SK-N-MC (cell line): ENCODE data around the gene AKT3.

ENCODE experiments used
- EZH2 ChIP-seq: fragments of 200-600 bp; sonication (generic); IDR thresholded peaks from one replicate; pipeline ENCODE4 v1.6.1; 2017; ENCODE audit warnings: antibody characterized with exemption
- FOXP2 ChIP-seq: optimal IDR thresholded peaks from 2 replicates; pipeline ENCODE3; 2011; ENCODE audit warnings: mild to moderate bottlenecking, moderate library complexity; ENCODE audit not compliant: insufficient read depth; ENCODE audit errors: extremely low read length, control extremely low read depth
- POLR2AphosphoS5 ChIP-seq: IDR thresholded peaks from 2 replicates; pipeline ENCODE4 v1.6.1; 2012; ENCODE audit warnings: mild to moderate bottlenecking, low read depth, low read length, borderline replicate concordance

- no peak for TF ChIP-seq EZH2
- no peak for TF ChIP-seq POLR2AphosphoS5
- TF ChIP-seq FOXP2 = no peak
Measured at GRCh38 chr1:243806310-243806709, 43.7 kb downstream of the AKT3 start.
